EH (cell line): ENCODE data around the gene PPP1R3A.
A peak's percentile ranks its signal among the peaks of the same experiment; 100 is the strongest.

Experiments used
- DNase-seq: peaks from one replicate; pipeline ENCODE4 v3.0.0-alpha.2; 2015; ENCODE audit warnings: low read depth

PPP1R3A gene

DNA sequence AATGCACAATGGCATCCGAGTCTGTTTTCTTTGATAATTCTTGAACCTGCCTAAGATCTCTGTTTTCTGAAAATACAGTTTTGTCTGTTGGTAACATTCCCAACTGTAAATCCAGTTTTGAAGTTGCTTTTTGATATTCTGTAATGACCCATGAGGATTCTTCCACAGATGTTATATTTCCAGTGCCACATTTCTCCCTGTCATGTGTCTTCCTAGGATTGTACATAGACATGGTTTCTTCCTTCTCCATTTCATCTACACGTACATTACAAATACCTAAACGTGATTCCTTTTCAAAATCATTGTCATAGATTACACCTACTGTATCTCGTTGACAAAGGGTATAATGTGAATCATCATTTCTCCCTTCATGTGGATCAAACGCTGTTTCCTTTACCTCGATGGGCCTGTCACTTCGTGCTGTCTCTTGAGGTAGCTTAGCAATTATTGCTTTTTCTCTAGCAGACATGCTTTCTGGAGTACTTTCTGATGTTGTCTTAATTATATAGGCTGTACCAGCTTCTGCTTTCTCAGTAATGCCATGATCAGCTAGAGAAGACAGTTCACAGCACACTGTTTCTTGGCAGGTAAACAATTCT lies 40.3 kb downstream of the PPP1R3A start:
- DNase-seq = no peak

DNA sequence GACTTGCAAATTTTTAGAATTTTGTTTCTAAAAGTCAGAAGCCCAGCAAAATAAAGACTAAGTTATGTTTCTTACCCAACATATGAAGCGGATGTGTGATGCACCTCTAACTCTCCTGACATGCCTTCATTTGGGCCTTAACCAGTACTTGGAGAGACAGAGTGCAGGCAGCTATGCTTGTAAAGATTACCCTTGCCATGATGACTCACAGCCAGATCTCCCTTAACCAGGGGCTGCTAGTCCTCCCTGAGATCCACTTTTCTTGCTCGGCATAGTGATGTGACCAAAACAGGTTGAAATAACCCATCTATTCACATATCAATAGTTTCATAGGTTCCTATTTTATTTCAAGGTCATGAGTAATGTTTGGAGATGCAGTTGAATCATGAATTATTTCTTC lies 43.6 kb downstream of the PPP1R3A start:
- no peak for DNase-seq

DNA sequence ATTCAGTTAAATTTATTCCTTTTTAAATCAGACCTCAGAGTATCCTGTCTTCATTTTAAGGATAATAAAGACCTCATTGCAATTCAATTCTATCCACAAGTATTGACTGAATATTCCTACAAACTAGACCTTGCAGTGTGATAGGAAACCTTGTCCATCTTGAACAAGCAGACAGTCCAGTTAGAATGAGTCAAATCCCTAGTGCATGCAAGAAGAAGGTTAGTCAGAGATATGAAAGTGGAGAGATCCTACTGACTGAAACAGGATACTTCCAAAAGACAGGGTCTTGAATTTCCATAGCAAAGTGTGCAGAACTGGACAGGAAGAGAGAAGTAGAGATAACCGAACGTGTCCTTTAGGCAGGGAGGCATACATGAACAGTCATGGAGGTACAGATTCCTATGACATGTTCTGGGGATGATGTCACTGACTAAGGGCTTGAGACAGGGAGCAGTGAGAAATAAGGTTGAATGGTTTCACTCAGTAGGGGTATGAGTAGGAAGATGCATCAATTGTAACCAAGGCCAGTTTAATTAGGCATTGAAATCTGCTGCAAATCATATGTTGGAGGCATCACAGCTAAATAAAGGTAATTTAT lies 45.2 kb downstream of the PPP1R3A start:
- DNase-seq = no peak

DNA sequence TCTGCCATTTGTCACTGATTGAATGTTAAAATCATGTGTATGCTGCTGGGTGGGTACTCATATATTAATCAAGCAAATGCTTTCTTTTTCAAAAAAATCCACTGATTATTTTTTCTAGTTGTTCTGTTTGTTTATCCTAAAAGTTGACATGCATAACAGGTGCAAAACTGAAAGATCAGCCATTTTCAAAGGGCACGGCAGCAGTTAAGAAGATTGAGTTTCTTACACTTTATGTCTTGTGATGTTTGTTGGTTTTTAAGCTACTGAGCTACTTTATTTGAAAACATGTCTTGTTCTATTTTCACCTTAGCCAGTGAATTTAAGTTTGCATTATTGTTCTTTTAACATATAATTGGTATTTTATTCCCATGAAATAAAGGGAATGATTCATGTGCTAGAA lies 45.8 kb downstream of the PPP1R3A start:
- no peak for DNase-seq

DNA sequence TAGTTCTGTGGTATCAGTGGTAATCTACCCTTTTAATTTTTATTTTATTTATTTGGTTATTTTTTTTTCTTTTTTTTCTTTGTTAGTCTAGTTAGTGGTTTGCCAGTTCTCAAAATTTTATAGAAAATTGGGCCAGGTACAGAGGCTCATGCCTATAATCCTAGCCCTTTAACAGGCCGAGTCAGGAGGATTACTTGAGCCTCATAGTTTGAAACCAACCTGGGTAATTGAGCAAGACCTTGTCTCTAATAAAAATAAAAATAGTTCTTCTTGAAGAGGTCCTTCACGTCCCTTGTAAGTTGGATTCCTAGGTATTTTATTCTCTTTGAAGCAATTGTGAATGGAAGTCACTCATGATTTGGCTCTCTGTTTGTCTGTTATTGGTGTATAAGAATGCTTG lies 51.5 kb downstream of the PPP1R3A start:
- no peak for DNase-seq

DNA sequence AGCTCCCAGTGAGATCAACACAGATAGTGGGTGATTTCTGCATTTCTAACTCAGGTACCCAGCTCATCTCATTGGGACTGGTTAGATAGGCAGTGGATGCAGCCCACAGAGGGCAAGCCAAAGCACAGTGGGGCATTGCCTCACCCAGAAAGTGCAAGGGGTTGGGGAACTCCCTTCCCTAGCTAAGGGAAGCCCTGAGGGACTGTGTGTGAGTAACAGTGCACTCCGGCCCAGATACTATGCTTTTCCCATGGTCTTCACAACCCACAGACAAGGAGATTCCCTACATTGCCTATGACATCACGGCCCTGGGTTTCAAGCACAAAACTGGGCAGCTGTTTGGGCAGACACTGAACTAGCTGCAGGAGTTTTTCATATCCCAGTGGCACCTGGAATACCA lies 62.8 kb downstream of the PPP1R3A start:
- no peak for DNase-seq

DNA sequence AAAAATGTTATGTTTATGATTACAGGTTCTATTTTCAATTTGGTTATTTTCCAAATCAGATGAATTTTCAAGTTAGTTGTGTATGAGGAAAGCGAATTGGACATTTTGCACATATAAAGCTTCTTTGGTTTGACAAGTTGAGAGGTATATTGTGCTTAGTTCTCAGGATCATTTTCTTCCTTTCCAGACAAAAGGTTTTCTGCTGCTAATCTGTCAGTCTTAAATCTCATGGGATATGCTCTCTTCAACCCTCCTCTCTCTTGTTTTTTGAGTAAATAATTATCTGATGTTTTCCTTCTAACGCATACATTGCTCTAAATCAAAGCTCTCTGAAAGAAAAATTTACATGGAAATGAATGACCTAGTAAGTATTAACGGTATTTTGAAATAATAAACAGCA lies 77.9 kb downstream of the PPP1R3A start:
- no peak for DNase-seq

DNA sequence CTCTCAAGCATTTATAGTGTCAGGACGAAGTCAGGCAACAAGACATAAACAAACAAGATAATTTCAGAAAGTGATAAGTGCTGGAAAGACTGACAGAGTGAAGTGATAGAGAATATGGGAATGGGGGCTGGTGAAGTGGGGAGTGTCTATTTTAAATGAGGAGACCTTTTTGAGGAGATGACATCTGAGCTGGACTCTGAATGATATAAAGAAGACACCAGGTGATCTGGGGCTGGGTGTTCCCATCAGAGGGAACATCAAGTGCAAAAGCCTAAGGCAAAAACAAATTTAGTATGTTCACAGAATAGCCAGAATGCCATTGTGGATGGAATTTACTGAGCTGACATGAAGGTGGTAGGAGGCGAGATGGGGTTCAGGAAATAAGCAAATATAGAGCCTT lies 83.4 kb downstream of the PPP1R3A start:
- no peak for DNase-seq

DNA sequence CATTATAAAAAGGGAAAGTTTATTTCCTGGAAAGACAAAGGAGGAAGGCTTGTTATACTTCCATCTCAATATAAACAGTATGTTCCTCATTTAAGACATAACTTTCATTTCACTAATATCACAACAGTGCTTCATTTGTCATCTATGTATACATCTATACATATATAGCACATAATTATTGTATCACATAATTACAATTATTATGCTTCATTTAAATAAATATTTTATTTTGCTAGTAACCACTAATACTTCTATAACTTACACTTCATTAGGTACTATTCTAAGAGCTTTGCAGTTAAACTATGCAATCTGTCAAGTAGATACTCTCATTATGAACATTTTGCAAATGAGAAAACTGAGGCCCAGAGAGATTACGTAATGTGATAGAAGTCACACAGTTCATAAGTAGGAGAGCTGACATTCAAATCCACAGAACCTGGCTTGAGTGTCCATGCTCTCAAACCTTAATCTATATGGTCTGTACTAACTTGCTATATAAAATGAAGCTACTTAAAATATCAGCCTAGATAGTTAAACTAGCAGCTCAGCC lies 86.5 kb downstream of the PPP1R3A start:
- no peak for DNase-seq

DNA sequence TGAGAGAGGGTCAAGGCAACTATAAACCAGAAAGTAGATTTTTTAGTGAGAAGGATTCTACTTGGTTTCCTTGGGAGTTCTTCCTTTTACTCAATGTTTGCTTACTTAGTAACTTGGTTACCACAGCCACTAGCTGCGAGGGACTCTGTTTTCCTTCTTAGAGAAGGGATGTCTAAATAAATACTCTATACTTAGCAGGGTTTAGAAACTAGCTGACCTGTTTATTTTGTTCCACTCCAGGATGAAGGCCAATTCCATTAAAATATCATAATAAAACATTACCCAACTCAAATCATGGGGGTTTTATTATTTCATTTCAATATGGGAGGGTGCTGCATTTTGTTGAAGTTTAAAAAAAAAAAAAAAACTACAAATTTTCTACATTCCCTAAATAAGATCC lies 87.3 kb downstream of the PPP1R3A start:
- peak; percentile 35 for DNase-seq

DNA sequence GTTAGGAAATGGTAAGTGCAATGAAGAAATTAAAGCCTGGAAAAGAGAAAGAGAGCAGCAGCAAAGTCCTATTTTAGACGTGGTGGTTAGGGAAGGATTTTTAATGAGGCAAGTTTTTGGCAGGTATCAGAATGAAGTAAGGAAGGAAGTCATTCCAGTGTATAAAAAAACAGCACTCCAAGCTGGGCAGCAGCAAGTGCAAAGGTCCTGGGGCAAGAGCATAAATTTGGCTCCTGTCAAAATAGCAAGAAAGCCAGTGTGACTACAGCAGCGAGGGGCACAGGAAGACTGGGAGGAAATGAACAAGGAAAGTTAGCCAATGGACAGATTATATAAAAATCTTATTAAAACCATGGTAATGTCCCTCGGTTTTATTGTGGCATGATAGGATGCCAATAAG lies 90.2 kb downstream of the PPP1R3A start:
- DNase-seq = no peak
